K562 (cell line): ENCODE results near the gene SH3BP5. TPM values are rescaled to one million over a fixed set of nuclear protein-coding genes. Genes with fewer than 3 reads are reported as not detected.

Experiments
- BRCA1 ChIP-seq, 2 experiments: fragments of 450-650 bp in 1 of 2; sonication (generic) in 1 of 2; formaldehyde crosslinking in 1 of 2; IDR thresholded peaks; 2 replicates each; pipeline versions ENCODE4 v1.5.0 to v1.6.1; 2017 to 2020; ENCODE audit warnings: mild to moderate bottlenecking in 1 of 2, missing genetic modification reagents in 1 of 2
- CREB1 ChIP-seq, 2 experiments: sonication (generic) in 1 of 2; formaldehyde crosslinking in 1 of 2; IDR thresholded peaks; 2 replicates each; pipeline versions ENCODE4 v1.6.1 to v1.8.0; 2012 to 2022; ENCODE audit warnings: inconsistent platforms in 1 of 2, mild to moderate bottlenecking in 1 of 2, missing genetic modification reagents in 1 of 2, moderate library complexity in 1 of 2
- ESRRA ChIP-seq: fragments of 450-650 bp; IDR thresholded peaks from 2 replicates; pipeline ENCODE4 v1.6.1; 2014; ENCODE audit warnings: low read depth, mild to moderate bottlenecking, moderate library complexity, borderline replicate concordance
- FOXK2 ChIP-seq, 2 experiments: fragments of 450-650 bp; IDR thresholded peaks in 1 of 2; conservative IDR thresholded peaks in 1 of 2; 2 replicates each; pipeline ENCODE4 v1.6.1; 2016; ENCODE audit warnings: low read depth in 2 of 2, mild to moderate bottlenecking in 1 of 2
- MXI1 ChIP-seq: IDR thresholded peaks from 2 replicates; pipeline ENCODE4 v1.6.1; 2011; ENCODE audit warnings: low read depth, mild to moderate bottlenecking, improper control_type of control experiment, low read length
- NFE2L1 ChIP-seq: fragments of 450-650 bp; IDR thresholded peaks from 2 replicates; pipeline ENCODE4 v1.6.1; 2016; ENCODE audit warnings: missing genetic modification characterization, low read depth, mild to moderate bottlenecking, missing compliant biosample characterization, moderate library complexity, borderline replicate concordance
- SMAD4 ChIP-seq: fragments of 250-450 bp; sonication (Bioruptor Pico); conservative IDR thresholded peaks from 2 replicates; pipeline ENCODE4 v1.8.0; 2021; ENCODE audit warnings: inconsistent platforms, mild to moderate bottlenecking, moderate library complexity
- SMARCC2 ChIP-seq: fragments of 450-650 bp; IDR thresholded peaks from 2 replicates; pipeline ENCODE4 v1.6.1; 2017; ENCODE audit warnings: antibody characterized with exemption, moderate library complexity, mild to moderate bottlenecking, low read depth
- SREBF1 ChIP-seq: fragments of 150-350 bp; IDR thresholded peaks from 2 replicates; pipeline ENCODE4 v1.6.1; 2014; ENCODE audit warnings: antibody characterized with exemption, low read depth, low read length, borderline replicate concordance
- TARDBP ChIP-seq: fragments of 450-650 bp; IDR thresholded peaks from 2 replicates; pipeline ENCODE4 v1.6.1; 2016
- ZKSCAN1 ChIP-seq: fragments of 150-350 bp; IDR thresholded peaks from 2 replicates; pipeline ENCODE4 v1.6.1; 2016; ENCODE audit warnings: low read depth, low read length
- ZNF347 ChIP-seq: fragments of 450-650 bp; formaldehyde crosslinking; IDR thresholded peaks from 2 replicates; pipeline ENCODE4 v1.4.0; 2020; ENCODE audit warnings: low read depth, mild to moderate bottlenecking, moderate library complexity
- polyA plus RNA-seq, 8 experiments: library from polyadenylated mRNA; depleted of rRNA in 4 of 8; stranded (reverse) in 5 of 8; unstranded in 3 of 8; fragments of >200 nt; fragmentation: Nextera tagmentation in 2 of 8; fragmentation: Illumina TruSeq in 1 of 8; extraction: Ambion mirVana in 2 of 8; extraction: Trizol in 1 of 8; gene quantifications; 2 replicates each; pipeline versions ENCODE4 v1.2.1 to v1.2.3, GENCODE V29; 2011 to 2014; ENCODE audit warnings: inconsistent platforms in 1 of 8, missing spikeins in 1 of 8
- total RNA-seq, 7 experiments: library from RNA; depleted of rRNA in 6 of 7; stranded (reverse); fragments of >200 nt in 6 of 7; fragmentation: Illumina TruSeq in 2 of 7; extraction: Trizol in 2 of 7; gene quantifications; 2 replicates each; pipeline versions ENCODE4 v1.2.1 to v1.2.3, GENCODE V29; 2011 to 2021; ENCODE audit warnings: low replicate concordance in 1 of 7
- TF ChIP-seq, protein P1 (sequence below): sonication (generic); formaldehyde crosslinking; IDR thresholded peaks from 2 replicates; pipeline ENCODE4 v1.8.1; 2023; ENCODE audit warnings: missing genetic modification reagents, mild to moderate bottlenecking, borderline replicate concordance
- TF ChIP-seq, protein P2 (sequence below): fragments of 450-650 bp; IDR thresholded peaks from 2 replicates; pipeline ENCODE4 v1.6.1; 2016
- TF ChIP-seq, protein P3 (sequence below): fragments of 450-650 bp; IDR thresholded peaks from one replicate; pipeline ENCODE4 v1.6.1; 2018; ENCODE audit warnings: mild to moderate bottlenecking, moderate library complexity; ENCODE audit not compliant: partially characterized antibody
- TF ChIP-seq, protein P4 (sequence below): conservative IDR thresholded peaks from 2 replicates; pipeline ENCODE4 v1.6.1; 2011; ENCODE audit warnings: low read depth, mild to moderate bottlenecking, low read length; ENCODE audit not compliant: control insufficient read depth

SH3BP5 gene
- total and polyA plus RNA-seq, 9 of the 15 experiments (the other 6 are each of a cell fraction or from before 2014, with no cell fraction given): 2.9 to 29.0 (median 14.9) TPM

DNA sequence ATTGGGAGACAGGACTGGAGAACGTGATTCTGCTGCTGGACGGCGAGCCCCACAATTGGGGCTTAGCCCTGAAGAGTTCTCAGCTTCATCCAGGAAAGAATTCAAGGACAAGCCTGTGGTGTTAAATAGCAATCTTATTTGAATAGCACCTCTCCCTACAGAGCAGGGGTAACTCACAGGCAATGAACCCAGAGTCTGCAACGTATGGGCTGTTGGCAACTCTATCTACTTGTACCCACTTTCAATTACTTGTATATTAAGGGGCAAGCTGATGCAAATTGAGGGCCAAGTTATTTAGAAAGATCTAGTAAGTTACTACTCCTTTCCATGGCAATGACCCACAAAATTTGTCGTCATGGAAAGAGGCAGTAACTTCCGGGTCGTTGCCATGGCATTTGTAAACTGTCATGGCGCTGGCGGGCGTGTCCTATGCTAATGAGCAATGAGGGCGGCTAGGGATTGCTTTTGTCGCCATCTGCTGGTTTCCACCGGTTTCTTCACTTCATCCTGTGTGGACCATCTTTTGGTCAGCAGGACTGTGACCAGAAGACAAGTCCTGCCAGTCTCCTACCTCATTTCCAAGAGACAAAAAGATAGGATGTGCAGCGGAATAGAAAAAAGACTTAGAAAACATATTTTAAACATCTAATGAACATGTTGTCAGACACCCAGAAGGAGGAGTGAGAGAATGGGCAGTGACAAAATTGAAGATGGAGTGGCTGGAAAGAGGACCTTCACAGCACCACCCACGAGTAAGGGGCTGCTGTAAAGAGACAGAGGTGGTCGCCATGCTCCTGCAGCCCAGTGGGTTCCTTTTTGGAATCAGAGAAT lies 45.8 kb upstream of the SH3BP5 start (continued):
- 0 out of 2 replicates have a peak, but pooled peaks have one; percentile 74 for TF ChIP-seq SREBF1
- no peak for TF ChIP-seq SMAD4 (CRISPR knock-in tag)
- peak; percentile 45 to 64; a peak in 2 of 4 replicates for TF ChIP-seq FOXK2 (conservative IDR thresholded peaks at IDR 0.05 in 1 of 2, IDR thresholded peaks at IDR 0.05 in 1 of 2; ENCODE audit: low read depth in 2 of 2)
- TF ChIP-seq, protein P1, sequence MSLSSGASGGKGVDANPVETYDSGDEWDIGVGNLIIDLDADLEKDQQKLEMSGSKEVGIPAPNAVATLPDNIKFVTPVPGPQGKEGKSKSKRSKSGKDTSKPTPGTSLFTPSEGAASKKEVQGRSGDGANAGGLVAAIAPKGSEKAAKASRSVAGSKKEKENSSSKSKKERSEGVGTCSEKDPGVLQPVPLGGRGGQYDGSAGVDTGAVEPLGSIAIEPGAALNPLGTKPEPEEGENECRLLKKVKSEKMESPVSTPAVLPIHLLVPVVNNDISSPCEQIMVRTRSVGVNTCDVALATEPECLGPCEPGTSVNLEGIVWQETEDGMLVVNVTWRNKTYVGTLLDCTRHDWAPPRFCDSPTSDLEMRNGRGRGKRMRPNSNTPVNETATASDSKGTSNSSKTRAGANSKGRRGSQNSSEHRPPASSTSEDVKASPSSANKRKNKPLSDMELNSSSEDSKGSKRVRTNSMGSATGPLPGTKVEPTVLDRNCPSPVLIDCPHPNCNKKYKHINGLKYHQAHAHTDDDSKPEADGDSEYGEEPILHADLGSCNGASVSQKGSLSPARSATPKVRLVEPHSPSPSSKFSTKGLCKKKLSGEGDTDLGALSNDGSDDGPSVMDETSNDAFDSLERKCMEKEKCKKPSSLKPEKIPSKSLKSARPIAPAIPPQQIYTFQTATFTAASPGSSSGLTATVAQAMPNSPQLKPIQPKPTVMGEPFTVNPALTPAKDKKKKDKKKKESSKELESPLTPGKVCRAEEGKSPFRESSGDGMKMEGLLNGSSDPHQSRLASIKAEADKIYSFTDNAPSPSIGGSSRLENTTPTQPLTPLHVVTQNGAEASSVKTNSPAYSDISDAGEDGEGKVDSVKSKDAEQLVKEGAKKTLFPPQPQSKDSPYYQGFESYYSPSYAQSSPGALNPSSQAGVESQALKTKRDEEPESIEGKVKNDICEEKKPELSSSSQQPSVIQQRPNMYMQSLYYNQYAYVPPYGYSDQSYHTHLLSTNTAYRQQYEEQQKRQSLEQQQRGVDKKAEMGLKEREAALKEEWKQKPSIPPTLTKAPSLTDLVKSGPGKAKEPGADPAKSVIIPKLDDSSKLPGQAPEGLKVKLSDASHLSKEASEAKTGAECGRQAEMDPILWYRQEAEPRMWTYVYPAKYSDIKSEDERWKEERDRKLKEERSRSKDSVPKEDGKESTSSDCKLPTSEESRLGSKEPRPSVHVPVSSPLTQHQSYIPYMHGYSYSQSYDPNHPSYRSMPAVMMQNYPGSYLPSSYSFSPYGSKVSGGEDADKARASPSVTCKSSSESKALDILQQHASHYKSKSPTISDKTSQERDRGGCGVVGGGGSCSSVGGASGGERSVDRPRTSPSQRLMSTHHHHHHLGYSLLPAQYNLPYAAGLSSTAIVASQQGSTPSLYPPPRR (CRISPR knock-in tag): no peak
- TF ChIP-seq, protein P2, sequence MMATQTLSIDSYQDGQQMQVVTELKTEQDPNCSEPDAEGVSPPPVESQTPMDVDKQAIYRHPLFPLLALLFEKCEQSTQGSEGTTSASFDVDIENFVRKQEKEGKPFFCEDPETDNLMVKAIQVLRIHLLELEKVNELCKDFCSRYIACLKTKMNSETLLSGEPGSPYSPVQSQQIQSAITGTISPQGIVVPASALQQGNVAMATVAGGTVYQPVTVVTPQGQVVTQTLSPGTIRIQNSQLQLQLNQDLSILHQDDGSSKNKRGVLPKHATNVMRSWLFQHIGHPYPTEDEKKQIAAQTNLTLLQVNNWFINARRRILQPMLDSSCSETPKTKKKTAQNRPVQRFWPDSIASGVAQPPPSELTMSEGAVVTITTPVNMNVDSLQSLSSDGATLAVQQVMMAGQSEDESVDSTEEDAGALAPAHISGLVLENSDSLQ: peak; percentile 72
- TF ChIP-seq NFE2L1 (tag): no peak
- peak; percentile 99 for TF ChIP-seq MXI1
- TF ChIP-seq ESRRA: peak; percentile 75; the same call in 1 of the 2 replicates
- TF ChIP-seq CREB1 (IDR thresholded peaks at IDR 0.05): peak; percentile 91
- TF ChIP-seq CREB1 (CRISPR knock-in tag; IDR thresholded peaks at IDR 0.05): peak; percentile 95
- TF ChIP-seq BRCA1 (IDR thresholded peaks at IDR 0.05): no peak
- no peak for TF ChIP-seq BRCA1 (CRISPR knock-in tag; IDR thresholded peaks at IDR 0.05)
- TF ChIP-seq, protein P3, sequence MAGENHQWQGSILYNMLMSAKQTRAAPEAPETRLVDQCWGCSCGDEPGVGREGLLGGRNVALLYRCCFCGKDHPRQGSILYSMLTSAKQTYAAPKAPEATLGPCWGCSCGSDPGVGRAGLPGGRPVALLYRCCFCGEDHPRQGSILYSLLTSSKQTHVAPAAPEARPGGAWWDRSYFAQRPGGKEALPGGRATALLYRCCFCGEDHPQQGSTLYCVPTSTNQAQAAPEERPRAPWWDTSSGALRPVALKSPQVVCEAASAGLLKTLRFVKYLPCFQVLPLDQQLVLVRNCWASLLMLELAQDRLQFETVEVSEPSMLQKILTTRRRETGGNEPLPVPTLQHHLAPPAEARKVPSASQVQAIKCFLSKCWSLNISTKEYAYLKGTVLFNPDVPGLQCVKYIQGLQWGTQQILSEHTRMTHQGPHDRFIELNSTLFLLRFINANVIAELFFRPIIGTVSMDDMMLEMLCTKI: no peak
- no peak for TF ChIP-seq SMARCC2
- no peak for TF ChIP-seq ZNF347
- TF ChIP-seq, protein P4, sequence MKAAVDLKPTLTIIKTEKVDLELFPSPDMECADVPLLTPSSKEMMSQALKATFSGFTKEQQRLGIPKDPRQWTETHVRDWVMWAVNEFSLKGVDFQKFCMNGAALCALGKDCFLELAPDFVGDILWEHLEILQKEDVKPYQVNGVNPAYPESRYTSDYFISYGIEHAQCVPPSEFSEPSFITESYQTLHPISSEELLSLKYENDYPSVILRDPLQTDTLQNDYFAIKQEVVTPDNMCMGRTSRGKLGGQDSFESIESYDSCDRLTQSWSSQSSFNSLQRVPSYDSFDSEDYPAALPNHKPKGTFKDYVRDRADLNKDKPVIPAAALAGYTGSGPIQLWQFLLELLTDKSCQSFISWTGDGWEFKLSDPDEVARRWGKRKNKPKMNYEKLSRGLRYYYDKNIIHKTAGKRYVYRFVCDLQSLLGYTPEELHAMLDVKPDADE: no peak
- no peak for TF ChIP-seq ZKSCAN1
- TF ChIP-seq TARDBP: no peak
